BLaER1 (cell line): ENCODE data around the gene UBE2O.
"Not testable (repeated sequence)": the region's sequence is repeated elsewhere in the genome, so short reads cannot be mapped to it uniquely, and the experiment has no call there.

ENCODE experiments used
- H3K27ac ChIP-seq: shearing (Covaris generic); formaldehyde crosslinking; 2 replicates; pipeline ENCODE4 v1.8.1; 2022
- H3K27me3 ChIP-seq: shearing (Covaris generic); formaldehyde crosslinking; 2 replicates; pipeline ENCODE4 v1.8.1; 2022
- H3K36me3 ChIP-seq: shearing (Covaris generic); formaldehyde crosslinking; 2 replicates; pipeline ENCODE4 v1.8.1; 2022
- H3K4me1 ChIP-seq: shearing (Covaris generic); formaldehyde crosslinking; 2 replicates; pipeline ENCODE4 v1.8.1; 2022
- H3K4me2 ChIP-seq: shearing (Covaris generic); formaldehyde crosslinking; 2 replicates; pipeline ENCODE4 v1.8.1; 2022
- H3K4me3 ChIP-seq: shearing (Covaris generic); formaldehyde crosslinking; 2 replicates; pipeline ENCODE4 v1.8.1; 2022
- H3K9ac ChIP-seq: shearing (Covaris generic); formaldehyde crosslinking; 2 replicates; pipeline ENCODE4 v1.8.1; 2022
- H3K9me3 ChIP-seq: shearing (Covaris generic); formaldehyde crosslinking; 2 replicates; pipeline ENCODE4 v1.8.1; 2022
- H4K20me1 ChIP-seq: shearing (Covaris generic); formaldehyde crosslinking; 2 replicates; pipeline ENCODE4 v1.8.1; 2022
- Cebpa-rat ChIP-seq: shearing (Covaris generic); IDR thresholded peaks from 2 replicates; pipeline ENCODE4 v1.8.1; 2022

The UBE2O gene

GRCh38 chr17:76363107-76363842, 89.7 kb downstream of the UBE2O start:
- Histone ChIP-seq H3K4me2 (no peak overlapping the region), H3K4me3 (no peak overlapping the region), H3K9ac (no peak overlapping the region), H3K27ac (no peak overlapping the region), H3K36me3 (no peaks in the 10 kb centered on the region), H3K27me3 (no peaks in the 10 kb centered on the region), H3K9me3 (no peaks in the 10 kb centered on the region), H4K20me1 (no peaks in the 10 kb centered on the region), H3K4me1 (peaks cover 4% of the 10 kb centered on the region)
- TF ChIP-seq Cebpa-rat = no peak

GRCh38 chr17:76360461-76360860, 92.5 kb downstream of the UBE2O start:
- H3K9me3 ChIP-seq = no peaks in the 10 kb centered on the region
- no peak overlapping the region for H3K9ac ChIP-seq
- no peaks in the 10 kb centered on the region for H4K20me1 ChIP-seq
- H3K4me1 ChIP-seq = no peaks in the 10 kb centered on the region
- no peaks in the 10 kb centered on the region for H3K27me3 ChIP-seq
- H3K27ac ChIP-seq = no peak overlapping the region
- no peaks in the 10 kb centered on the region for H3K36me3 ChIP-seq
- no peak overlapping the region for H3K4me3 ChIP-seq
- no peak for TF ChIP-seq Cebpa-rat
- H3K4me2 ChIP-seq = no peak overlapping the region

- H3K36me3 ChIP-seq, H3K4me3 ChIP-seq, H3K4me2 ChIP-seq, H3K27me3 ChIP-seq, H3K9me3 ChIP-seq, H4K20me1 ChIP-seq, H3K27ac ChIP-seq, H3K4me1 ChIP-seq, H3K9ac ChIP-seq: not testable (repeated sequence)
These were observed 93.2 kb downstream of the UBE2O start for GRCh38 chr17:76359776-76360175.

- H3K4me1 ChIP-seq = peaks cover 7% of the 10 kb centered on the region
- no peak overlapping the region for H3K27ac ChIP-seq
- H3K27me3 ChIP-seq = no peaks in the 10 kb centered on the region
- H3K36me3 ChIP-seq = no peaks in the 10 kb centered on the region
- no peak overlapping the region for H3K9ac ChIP-seq
- no peak overlapping the region for H3K4me3 ChIP-seq
- H4K20me1 ChIP-seq = no peaks in the 10 kb centered on the region
- H3K9me3 ChIP-seq = no peaks in the 10 kb centered on the region
- H3K4me2 ChIP-seq = no peak overlapping the region
- no peak for TF ChIP-seq Cebpa-rat
These were observed 93.6 kb downstream of the UBE2O start for GRCh38 chr17:76359375-76359774.

GRCh38 chr17:76357597-76358158, 95.3 kb downstream of the UBE2O start:
- Histone ChIP-seq H3K4me3 (no peak overlapping the region), H3K27ac (no peak overlapping the region), H3K4me1 (peaks cover 13% of the 10 kb centered on the region), H3K27me3 (no peaks in the 10 kb centered on the region), H3K9me3 (no peaks in the 10 kb centered on the region), H3K9ac (no peak overlapping the region), H3K4me2 (no peak overlapping the region), H3K36me3 (no peaks in the 10 kb centered on the region), H4K20me1 (no peaks in the 10 kb centered on the region; the same call in 1 of the 2 replicates)
- TF ChIP-seq Cebpa-rat = no peak

- no peak for TF ChIP-seq Cebpa-rat
- Histone ChIP-seq H3K4me3 (no peak overlapping the region), H3K27me3 (no peaks in the 10 kb centered on the region), H3K27ac (no peak overlapping the region), H4K20me1 (no peaks in the 10 kb centered on the region; the same call in 1 of the 2 replicates), H3K9ac (no peak overlapping the region), H3K4me2 (no peak overlapping the region), H3K4me1 (peaks cover 20% of the 10 kb centered on the region), H3K36me3 (no peaks in the 10 kb centered on the region), H3K9me3 (no peaks in the 10 kb centered on the region)
These were observed 96.0 kb downstream of the UBE2O start for GRCh38 chr17:76356803-76357456.

- no peak overlapping the region for H3K9ac ChIP-seq
- no peaks in the 10 kb centered on the region for H3K9me3 ChIP-seq
- peak overlapping the region; percentile 99 for H3K4me2 ChIP-seq
- H4K20me1 ChIP-seq = no peaks in the 10 kb centered on the region; the same call in 1 of the 2 replicates
- no peak for TF ChIP-seq Cebpa-rat
- H3K4me3 ChIP-seq = peak overlapping the region; percentile 89
- no peak overlapping the region for H3K27ac ChIP-seq
- no peaks in the 10 kb centered on the region for H3K27me3 ChIP-seq
- 0 out of 2 replicates have a peak, but pooled peaks cover 6% of the 10 kb centered on the region for H3K36me3 ChIP-seq
- peaks cover 30% of the 10 kb centered on the region for H3K4me1 ChIP-seq
These were observed 98.1 kb downstream of the UBE2O start for GRCh38 chr17:76354747-76355310.

GRCh38 chr17:76354317-76354729, 98.6 kb downstream of the UBE2O start:
- no peaks in the 10 kb centered on the region for H3K27me3 ChIP-seq
- TF ChIP-seq Cebpa-rat = no peak
- peak overlapping the region; percentile 89 for H3K4me3 ChIP-seq
- no peaks in the 10 kb centered on the region; the same call in 1 of the 2 replicates for H4K20me1 ChIP-seq
- peak overlapping the region; percentile 98 for H3K9ac ChIP-seq
- H3K27ac ChIP-seq = peak overlapping the region; percentile 99
- H3K4me1 ChIP-seq = peaks cover 30% of the 10 kb centered on the region
- H3K4me2 ChIP-seq = peak overlapping the region; percentile 99
- no peaks in the 10 kb centered on the region for H3K9me3 ChIP-seq
- H3K36me3 ChIP-seq = 0 out of 2 replicates have a peak, but pooled peaks cover 6% of the 10 kb centered on the region

- Histone ChIP-seq H3K27ac (peak within 1 kb of the TSS; percentile 99), H3K9ac (peak within 1 kb of the TSS; percentile 98), H3K4me3 (peak within 1 kb of the TSS; percentile 89), H3K27me3 (no peaks in the 10 kb centered on the region), H4K20me1 (no peaks in the 10 kb centered on the region; the same call in 1 of the 2 replicates), H3K4me1 (peaks cover 30% of the 10 kb centered on the region), H3K9me3 (no peaks in the 10 kb centered on the region), H3K36me3 (peaks cover 10% of the 10 kb centered on the region; the same call in 1 of the 2 replicates), H3K4me2 (peak within 1 kb of the TSS; percentile 99)
- no peak for TF ChIP-seq Cebpa-rat
These were observed 99.2 kb downstream of the UBE2O start, which contains the start of gene PRPSAP1 for GRCh38 chr17:76353599-76354316. Gene PRPSAP1, minus strand, starts transcription at chr17:76353916. Its CDS starts 213 bp downstream, at chr17:76353703.
